ENCODE measurements around the gene MBNL1. TPM values are rescaled to one million over a fixed set of nuclear protein-coding genes. Genes with fewer than 3 reads are reported as not detected.

Gene MBNL1
- total RNA-seq, 4 donors from 2014 or later: 353 to 653 (median 495) TPM

- no peaks in the 10 kb centered on the region for H3K27me3 ChIP-seq
- H3K4me1 ChIP-seq: peaks cover 2 to 93% (median 78%) of the 10 kb centered on the region in 4 donors
- 21 to 26% methylated on average over 3 of the region's 3 CpGs for WGBS, 2 donors
- no peaks in the 10 kb centered on the region for H3K36me3 ChIP-seq
- H3K27ac ChIP-seq: peak overlapping the region in 3 of 4 donors; percentile 48 to 61 (median 61)
- no peak overlapping the region for H3K4me3 ChIP-seq
- TF ChIP-seq, protein P1, sequence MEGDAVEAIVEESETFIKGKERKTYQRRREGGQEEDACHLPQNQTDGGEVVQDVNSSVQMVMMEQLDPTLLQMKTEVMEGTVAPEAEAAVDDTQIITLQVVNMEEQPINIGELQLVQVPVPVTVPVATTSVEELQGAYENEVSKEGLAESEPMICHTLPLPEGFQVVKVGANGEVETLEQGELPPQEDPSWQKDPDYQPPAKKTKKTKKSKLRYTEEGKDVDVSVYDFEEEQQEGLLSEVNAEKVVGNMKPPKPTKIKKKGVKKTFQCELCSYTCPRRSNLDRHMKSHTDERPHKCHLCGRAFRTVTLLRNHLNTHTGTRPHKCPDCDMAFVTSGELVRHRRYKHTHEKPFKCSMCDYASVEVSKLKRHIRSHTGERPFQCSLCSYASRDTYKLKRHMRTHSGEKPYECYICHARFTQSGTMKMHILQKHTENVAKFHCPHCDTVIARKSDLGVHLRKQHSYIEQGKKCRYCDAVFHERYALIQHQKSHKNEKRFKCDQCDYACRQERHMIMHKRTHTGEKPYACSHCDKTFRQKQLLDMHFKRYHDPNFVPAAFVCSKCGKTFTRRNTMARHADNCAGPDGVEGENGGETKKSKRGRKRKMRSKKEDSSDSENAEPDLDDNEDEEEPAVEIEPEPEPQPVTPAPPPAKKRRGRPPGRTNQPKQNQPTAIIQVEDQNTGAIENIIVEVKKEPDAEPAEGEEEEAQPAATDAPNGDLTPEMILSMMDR (IDR thresholded peaks at IDR 0.05): no peak
- TF ChIP-seq POLR2A (IDR thresholded peaks at IDR 0.05): no peak
- TF ChIP-seq EP300 (IDR thresholded peaks at IDR 0.05): no peak
- H3K9me3 ChIP-seq: no peaks in the 10 kb centered on the region
- DNase-seq (ENCODE audit: low spot score in 2 of 2): no peak
Measured at GRCh38 chr3:152280539-152280938, 11.8 kb downstream of the MBNL1 start.

DNA sequence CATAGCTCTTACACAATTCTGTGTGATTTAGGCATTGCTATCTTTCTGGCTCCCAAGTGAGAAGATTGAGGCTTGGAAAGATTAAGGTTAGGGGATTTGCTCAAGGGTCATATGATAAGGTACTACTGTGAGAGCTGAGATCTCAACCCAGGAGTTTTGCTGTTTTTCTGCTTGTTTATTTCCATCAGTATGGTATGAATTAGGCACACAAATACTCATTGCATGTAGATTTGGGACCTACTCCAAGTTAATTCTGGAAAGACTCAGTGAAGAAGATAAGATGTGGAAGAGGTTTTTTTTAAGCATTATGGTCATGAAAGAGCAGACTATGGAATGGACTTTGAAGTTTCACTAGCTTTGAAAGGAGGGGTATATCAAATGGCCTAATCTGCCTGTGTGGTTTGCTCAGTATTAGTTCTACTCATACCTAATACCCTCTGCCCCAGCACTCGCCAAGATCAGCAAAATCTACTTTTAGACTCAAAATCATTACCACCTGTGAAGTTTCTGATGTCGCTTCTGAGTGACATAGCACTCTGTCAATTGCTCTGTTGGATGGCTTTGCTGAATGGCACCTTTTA, 12.5 kb downstream of the MBNL1 start:
- no peak for TF ChIP-seq EP300 (IDR thresholded peaks at IDR 0.05)
- no peak for TF ChIP-seq POLR2A (IDR thresholded peaks at IDR 0.05)
- TF ChIP-seq, protein P1 (IDR thresholded peaks at IDR 0.05): no peak
- peak overlapping the region in 3 of 4 donors; percentile 25 to 61 (median 61) for H3K27ac ChIP-seq
- DNase-seq (ENCODE audit: low spot score in 2 of 2): no peak
- no peaks in the 10 kb centered on the region for H3K27me3 ChIP-seq
- H3K36me3 ChIP-seq: no peaks in the 10 kb centered on the region
- peaks cover 2 to 94% (median 73%) of the 10 kb centered on the region in 4 donors for H3K4me1 ChIP-seq
- 75 to 79% methylated on average over 2 of the region's 2 CpGs for WGBS, 2 donors
- no peaks in the 10 kb centered on the region for H3K9me3 ChIP-seq
- H3K4me3 ChIP-seq: no peak overlapping the region

GRCh38 chr3:152282813-152283212, 14.1 kb downstream of the MBNL1 start:
- Histone ChIP-seq H3K27me3 (no peaks in the 10 kb centered on the region), H3K27ac (peak overlapping the region in 3 of 4 donors; percentile 17 to 63 (median 32)), H3K36me3 (no peaks in the 10 kb centered on the region), H3K4me3 (no peak overlapping the region), H3K4me1 (peaks cover 1 to 92% (median 65%) of the 10 kb centered on the region in 4 donors), H3K9me3 (no peaks in the 10 kb centered on the region)
- TF ChIP-seq EP300 (IDR thresholded peaks at IDR 0.05) (no peak), POLR2A (IDR thresholded peaks at IDR 0.05) (no peak)
- TF ChIP-seq, protein P1 (IDR thresholded peaks at IDR 0.05): no peak
- WGBS, 2 donors: 12 to 23% methylated on average over 1 of the region's 1 CpG
- no peak for DNase-seq (ENCODE audit: low spot score in 2 of 2)

GRCh38 chr3:152283492-152284381, 15.0 kb downstream of the MBNL1 start:
- Histone ChIP-seq H3K27ac (peak overlapping the region in 3 of 4 donors; percentile 32 to 70 (median 63)), H3K27me3 (no peaks in the 10 kb centered on the region), H3K36me3 (no peaks in the 10 kb centered on the region), H3K4me1 (peaks cover 0 to 92% (median 64%) of the 10 kb centered on the region in 4 donors), H3K4me3 (no peak overlapping the region), H3K9me3 (no peaks in the 10 kb centered on the region)
- WGBS, 2 donors: 94 to 95% methylated on average over 2 of the region's 2 CpGs
- no peak for DNase-seq (ENCODE audit: low spot score in 2 of 2)
- no peak for TF ChIP-seq EP300 (IDR thresholded peaks at IDR 0.05)
- no peak for TF ChIP-seq POLR2A (IDR thresholded peaks at IDR 0.05)
- TF ChIP-seq, protein P1 (IDR thresholded peaks at IDR 0.05): no peak

DNA sequence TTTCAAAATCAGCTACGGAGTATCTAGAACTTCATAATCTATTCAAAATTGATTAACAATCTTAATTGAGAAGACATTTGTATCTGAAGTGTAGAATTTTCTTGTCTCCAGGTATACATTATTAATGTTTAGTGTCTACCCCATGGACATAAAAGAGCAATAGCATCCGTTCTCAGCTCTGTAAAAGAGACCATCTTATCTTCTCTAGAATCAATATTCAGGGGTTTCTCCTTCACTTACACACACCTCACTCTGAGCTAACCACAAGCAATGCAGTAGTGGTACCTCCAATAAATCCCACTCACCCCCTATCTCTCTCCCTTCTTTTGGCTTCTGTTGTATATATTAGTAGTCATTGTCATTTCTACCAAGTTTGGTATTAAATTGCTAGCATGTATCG, 16.2 kb downstream of the MBNL1 start:
- Histone ChIP-seq H3K4me1 (peaks cover 0 to 92% (median 62%) of the 10 kb centered on the region in 4 donors), H3K27me3 (no peaks in the 10 kb centered on the region), H3K36me3 (no peaks in the 10 kb centered on the region), H3K9me3 (no peaks in the 10 kb centered on the region), H3K27ac (peak overlapping the region in 1 of 4 donors; percentile 70), H3K4me3 (no peak overlapping the region)
- DNase-seq (ENCODE audit: low spot score in 2 of 2): no peak
- WGBS, 2 donors: 75 to 79% methylated on average over 3 of the region's 3 CpGs
- no peak for TF ChIP-seq EP300 (IDR thresholded peaks at IDR 0.05)
- no peak for TF ChIP-seq POLR2A (IDR thresholded peaks at IDR 0.05)

Data from tibial nerve (tissue), 4 donors.